ENCODE measurements around the gene IGFN1.
"Not testable (repeated sequence)": the region's sequence is repeated elsewhere in the genome, so short reads cannot be mapped to it uniquely, and the experiment has no call there.

The IGFN1 gene

DNA sequence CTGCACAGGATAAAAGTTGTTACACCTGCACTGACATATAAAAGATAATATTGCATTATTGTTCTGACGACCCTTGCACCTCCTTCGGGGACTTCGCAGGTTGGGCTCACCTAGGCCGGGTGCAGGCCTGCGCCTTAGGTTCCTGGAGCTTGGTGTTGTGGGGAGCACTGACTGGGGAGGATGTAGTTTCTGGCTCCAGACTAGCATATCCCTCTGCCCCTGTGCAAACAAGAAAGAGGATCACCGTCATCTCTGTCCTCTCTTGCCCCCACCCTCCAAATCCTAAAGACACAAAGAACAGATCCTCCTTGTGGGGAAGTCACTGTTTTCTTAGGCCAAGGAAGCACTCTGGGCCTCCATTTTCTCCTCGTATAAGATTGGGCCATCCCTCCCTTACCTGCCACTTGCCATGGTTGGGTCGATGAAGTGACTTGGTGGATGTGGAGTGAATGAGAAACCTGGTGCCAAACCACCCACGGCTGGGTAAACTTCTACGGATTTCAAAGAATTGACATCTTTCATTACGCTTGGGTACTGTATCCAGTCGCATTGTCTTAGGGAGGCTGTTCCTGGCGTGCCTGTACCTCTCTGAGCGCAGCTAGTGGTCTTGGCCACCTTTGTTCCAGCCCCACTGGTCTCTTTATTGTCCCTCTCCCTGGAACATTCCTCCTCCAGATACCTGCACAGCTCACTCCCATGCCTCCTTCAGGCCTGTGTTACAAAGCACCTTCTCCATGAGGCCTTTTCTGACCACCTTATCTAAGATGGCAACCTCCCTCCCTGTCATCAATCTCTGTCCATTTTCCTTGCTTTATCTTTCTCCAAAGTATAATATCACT is 58.3 kb downstream of the IGFN1 start:
- peak; percentile 18 for DNase-seq (ENCODE audit: low spot score)

DNA sequence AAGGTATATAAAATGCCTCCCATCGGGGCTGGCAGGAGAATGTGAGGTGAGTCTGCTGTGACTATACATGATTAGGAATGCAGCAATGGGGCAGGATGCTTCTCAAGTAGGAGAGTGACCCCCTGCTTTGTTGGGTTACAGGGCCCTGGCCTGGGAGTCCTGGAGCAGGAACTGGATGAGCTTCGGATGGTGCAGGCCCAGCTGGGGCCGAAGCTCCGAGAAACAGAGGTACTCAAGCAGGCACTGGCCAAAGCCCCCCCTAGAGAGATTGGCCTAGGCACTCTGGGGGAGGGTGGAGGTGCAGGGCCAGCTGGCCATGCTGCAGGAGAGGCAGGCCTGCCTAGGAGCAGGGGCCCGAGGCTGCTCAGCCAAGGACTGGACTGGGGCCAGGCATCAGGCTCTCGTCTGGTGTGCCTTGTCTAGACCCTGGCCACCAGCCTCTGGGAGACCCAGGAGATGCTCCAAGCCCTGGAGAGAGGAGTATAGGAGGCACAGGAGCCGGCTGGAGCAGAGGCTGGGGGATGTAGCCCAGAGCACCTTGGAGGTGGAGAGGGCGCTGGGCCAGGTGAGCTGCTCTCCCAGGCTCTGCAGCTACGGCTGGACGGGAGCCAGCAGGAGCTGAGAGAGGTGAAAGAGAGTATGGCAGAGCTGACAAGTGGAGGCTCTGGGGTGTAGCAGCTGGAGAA is 59.8 kb downstream of the IGFN1 start:
- DNase-seq (ENCODE audit: low spot score) = peak; percentile 42

GRCh38 chr1:201251411-201251810 is 60.8 kb downstream of the IGFN1 start:
- peak; percentile 22 for DNase-seq (ENCODE audit: low spot score)

DNA sequence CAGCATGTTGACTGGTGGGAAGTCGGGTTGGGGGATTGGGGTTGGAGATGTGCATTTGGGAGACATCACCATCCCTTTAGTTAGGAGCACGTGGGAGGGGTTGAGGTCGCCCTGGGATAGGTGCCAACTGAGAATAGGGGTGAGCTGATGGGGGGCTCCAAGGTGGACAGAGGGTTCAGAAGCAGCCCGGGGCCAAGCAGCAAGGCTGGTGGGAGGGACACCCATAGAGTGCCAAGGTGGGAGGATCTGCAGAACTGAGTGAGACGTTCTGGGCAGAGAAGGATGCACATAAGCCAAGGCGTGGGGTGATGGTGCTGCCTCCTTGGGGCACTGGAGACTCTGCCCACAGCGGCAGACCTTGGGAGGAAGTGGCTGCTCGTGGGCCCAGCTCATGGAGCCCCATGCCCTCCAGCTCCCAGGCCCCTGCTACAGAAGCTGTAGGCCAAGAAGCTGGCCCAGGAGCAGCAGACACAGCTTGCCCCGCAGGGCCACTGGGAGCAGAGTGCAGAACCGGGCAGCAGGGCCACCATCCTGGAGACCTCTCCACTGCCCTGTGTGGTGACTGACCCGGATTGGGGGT is 61.3 kb downstream of the IGFN1 start:
- DNase-seq (ENCODE audit: low spot score) = peak; percentile 44

DNA sequence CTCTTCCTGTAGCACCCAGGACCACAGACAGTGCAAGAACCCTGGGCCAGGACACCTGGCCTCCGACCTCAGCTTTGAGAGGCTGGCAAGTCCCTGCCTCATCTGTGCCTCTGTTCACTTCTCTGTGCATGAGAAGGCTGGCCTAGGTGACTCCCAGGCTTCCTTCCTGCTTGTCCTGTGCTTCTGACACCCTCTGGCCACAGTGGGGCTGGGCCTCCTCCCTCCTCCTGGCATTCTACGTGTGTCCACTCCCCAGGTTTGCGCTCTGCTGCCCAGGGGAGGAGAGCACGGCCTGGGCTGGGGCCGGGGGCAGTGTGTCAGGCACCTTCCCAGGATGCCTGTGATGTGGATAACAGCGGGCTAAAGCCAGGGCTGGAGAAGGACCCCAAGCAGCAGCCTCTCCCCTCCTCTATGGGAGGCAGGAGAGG is 62.3 kb downstream of the IGFN1 start:
- DNase-seq (ENCODE audit: low spot score) = peak; percentile 58

DNA sequence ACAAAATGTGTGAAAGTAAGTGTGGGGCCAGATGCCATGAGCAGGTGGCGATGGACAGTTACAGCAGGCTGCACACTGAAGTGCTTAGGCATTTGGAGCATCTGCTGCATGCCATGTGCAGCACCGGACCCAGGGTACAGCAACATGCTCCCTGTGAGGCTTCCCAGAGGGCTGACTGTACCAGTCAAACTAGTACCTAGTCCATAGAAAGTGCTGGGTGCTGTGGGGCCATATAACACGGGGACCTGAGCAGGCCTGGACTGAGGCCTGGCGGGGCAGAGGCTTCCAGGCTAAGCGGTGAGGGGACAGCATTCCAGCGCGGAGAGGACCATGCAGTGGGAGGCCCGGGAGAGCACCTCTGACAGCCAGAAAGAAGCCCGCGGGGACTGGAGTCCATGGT is 62.8 kb downstream of the IGFN1 start:
- DNase-seq (ENCODE audit: low spot score) = peak; percentile 54

GRCh38 chr1:201253906-201254624 is 63.4 kb downstream of the IGFN1 start:
- no peak for DNase-seq (ENCODE audit: low spot score)

DNA sequence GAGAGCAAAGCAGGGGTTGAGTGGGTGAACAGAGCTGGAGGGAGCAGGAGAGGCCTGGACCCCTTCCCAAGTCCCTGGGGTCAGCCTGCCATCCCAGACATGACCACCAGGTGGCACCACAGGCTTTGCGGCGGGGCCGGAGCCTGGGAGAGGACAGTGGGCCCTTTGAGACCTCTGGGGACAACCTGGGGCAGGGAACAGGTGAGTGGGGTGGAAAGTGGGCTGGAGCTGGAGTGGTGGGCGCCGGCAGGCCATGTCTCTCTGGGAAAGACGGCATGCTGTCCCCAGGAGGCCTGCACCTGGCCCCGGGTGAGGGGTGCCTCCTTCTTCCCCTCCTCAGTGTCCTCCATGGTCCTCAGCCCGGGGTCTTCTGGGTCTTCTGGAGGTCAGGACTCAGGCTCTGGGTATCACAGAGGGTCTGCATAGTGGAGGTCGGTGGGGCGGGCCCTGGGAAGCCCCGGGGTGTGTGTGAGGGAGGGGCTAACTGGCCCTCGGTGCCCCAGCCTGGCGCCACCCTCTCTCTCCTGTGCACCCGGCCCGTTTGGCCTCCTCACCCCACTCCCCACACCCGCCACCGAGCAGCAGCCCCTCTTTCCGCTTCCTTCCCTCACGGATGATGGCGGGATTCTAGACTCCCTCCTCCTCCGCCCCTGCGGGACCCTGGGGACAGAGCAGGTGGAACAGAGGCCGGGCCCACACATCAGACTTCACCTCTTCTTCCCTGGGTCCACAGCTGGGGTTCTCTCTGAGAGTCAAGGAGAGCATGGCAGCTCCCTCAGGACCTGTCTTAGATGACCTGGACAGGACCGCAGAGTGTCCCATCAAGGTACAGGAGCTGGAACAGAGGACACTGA is 64.2 kb downstream of the IGFN1 start:
- DNase-seq (ENCODE audit: low spot score) = peak; percentile 54

- no peak for DNase-seq (ENCODE audit: low spot score)
Observed at GRCh38 chr1:201255479-201256362, 65.1 kb downstream of the IGFN1 start.

DNA sequence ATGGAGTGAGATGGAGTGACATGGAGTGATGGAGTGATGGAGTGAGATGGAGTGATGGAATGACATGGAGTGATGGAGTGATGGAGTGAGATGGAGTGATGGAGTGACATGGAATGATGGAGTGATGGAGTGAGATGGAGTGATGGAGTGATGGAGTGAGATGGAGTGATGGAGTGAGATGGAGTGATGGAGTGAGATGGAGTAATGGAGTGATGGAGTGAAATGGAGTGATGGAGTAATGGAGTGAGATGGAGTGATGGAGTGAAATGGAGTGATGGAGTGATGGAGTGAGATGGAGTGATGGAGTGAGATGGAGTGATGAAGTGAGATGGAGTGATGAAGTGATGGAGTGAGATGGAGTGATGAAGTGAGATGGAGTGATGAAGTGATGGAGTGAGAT is 67.5 kb downstream of the IGFN1 start:
- not testable (repeated sequence) for DNase-seq (ENCODE audit: low spot score)

- DNase-seq (ENCODE audit: low spot score) = peak; percentile 34
Observed at GRCh38 chr1:201258763-201259230, 68.2 kb downstream of the IGFN1 start.

DNA sequence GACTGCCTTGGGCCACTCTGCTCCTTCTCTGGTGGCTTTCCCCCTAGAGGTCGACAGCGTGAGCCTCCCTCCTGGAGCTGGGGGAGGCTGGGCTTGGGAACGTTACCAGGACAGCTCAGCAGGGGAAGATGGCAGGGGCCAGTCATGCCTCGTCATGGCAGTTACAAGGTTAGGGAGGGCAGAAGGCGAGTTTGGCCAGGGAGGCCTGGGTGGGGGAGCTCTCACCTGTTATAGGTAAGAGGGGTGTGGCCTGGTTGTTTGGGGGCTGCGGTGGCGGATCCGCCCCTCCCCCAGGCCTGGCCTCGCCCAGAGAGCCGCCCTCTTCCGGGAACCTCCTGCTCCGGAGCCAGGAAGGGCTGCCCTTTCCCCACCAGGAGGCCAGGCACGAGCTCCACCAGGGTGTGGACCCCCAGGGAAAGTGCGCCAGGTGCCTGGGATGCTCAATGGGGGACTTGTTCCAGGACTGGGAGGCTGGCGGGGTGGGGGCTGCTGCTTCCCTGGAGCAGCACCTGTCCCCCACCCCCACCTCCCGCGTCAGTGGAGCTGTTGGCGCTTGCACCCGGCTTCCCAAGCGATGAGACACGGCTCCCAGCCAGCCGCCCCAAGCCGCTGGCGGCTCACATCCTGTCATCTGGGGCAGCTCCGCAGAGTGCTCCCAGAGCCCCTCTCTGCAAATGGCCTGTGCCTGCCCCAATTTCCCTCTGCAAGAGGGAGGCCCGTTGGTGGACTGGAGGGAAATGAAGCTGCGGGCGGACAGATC is 69.0 kb downstream of the IGFN1 start:
- DNase-seq (ENCODE audit: low spot score) = peak; percentile 74

- DNase-seq (ENCODE audit: low spot score) = no peak
Observed at GRCh38 chr1:201260236-201260590, 69.6 kb downstream of the IGFN1 start.

DNA sequence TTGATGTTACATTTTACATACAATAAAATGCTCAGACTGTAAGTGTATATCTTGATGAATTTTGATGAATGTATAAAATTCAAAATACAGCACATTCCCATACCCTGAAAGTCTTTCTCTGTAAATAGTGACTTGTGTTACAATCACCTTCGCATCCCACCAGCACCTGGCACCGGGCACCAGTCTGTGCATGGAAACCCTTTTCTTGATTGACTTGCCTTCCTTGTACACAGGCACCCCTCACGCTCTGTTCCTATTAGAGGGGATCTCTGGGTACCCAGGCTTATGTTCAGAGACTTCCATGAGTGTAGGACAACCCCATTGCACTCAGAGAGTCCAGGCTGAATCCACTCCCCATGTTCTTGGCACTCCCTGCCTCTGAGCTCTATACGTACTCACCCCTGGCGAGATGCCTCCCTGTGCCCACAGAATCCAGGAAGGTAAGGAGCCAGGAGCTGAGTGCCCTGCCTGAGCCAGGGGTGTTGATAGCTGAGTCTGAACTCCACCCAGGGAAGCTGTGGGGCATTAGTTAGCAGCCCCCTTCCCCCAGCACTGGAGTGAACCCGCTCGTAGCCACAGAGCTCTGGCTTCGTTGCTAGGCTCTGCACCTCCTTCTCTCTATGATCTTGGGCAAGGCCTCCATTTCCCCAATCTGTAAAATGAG is 70.2 kb downstream of the IGFN1 start:
- DNase-seq (ENCODE audit: low spot score) = peak; percentile 31

DNA sequence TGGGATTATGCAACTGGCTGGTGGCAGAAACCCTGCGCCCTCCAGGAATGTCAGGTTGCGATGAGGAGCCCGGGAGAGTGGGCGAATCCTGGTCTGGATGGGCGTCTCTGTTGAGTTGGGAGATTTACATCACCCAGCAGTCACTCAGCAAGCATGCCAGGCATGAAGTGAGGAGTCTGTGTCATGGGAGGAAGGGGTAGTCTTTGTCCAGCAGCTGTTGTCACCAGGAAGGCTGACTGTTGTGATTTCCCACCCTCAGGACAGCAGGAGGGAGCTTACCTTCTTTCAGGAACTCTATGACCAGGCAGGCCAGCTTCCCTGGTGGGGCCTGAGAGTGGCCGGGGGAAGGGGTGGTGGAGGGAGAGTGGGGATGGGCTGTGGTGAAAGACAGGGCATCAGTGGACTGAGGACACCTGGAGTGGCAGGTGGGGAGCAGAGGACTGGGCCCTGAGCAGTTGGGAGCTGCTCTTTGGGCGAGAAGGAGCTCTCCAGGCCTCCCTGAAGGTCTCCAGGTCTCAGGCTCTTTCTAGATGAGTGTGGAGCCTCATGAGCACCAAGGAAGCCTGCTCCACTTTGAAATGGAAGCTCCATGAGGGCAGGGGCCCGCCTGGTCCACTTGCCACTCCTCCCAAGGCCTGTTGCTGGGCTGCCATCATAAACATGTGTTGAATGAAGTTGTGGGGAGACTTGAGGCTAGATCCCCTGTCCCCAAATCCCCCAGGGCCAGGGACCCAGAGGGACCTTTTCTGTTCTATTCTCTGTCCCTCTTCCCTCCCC is 71.3 kb downstream of the IGFN1 start:
- DNase-seq (ENCODE audit: low spot score) = peak; percentile 51

- peak; percentile 47 for DNase-seq (ENCODE audit: low spot score)
Observed at GRCh38 chr1:201262963-201263608, 72.5 kb downstream of the IGFN1 start.

GRCh38 chr1:201264072-201264471 is 73.4 kb downstream of the IGFN1 start:
- peak; percentile 11 for DNase-seq (ENCODE audit: low spot score)

DNA sequence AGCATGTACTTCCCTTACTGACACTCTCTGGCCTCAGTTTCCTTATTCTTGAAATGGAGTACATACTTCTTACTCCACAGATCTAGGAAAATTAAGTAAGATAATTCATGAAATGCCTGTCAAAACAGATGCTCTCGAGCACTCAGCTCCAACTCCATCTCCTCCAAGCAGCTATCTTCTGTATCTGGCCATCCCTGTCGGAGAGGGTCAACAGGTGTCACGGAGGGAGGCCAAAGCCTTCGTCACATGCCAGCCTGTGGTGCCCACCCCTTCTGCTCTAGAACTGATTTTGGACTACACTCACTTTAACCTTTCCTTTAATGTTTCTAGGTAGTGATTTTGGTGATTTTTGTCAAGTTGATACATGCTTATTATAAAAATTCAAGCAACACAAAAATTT is 73.9 kb downstream of the IGFN1 start:
- peak; percentile 25 for DNase-seq (ENCODE audit: low spot score)
